ENCODE data around the gene LRRC42.
"Not testable (repeated sequence)": the region's sequence is repeated elsewhere in the genome, so short reads cannot be mapped to it uniquely, and the experiment has no call there.

LRRC42 gene

GRCh38 chr1:53967409-53968124 is 21.4 kb downstream of the LRRC42 start:
- DNase-seq (ENCODE audit: low spot score): no peak

- DNase-seq (ENCODE audit: low spot score): no peak
These were observed 22.0 kb downstream of the LRRC42 start for GRCh38 chr1:53968125-53968513.

- DNase-seq (ENCODE audit: low spot score): not testable (repeated sequence)
These were observed 23.2 kb downstream of the LRRC42 start for GRCh38 chr1:53969323-53969722.

- no peak for DNase-seq (ENCODE audit: low spot score)
These were observed 25.6 kb downstream of the LRRC42 start for GRCh38 chr1:53971718-53972117.

- no peak for DNase-seq (ENCODE audit: low spot score)
These were observed 29.7 kb downstream of the LRRC42 start for GRCh38 chr1:53975861-53976260.

GRCh38 chr1:53979712-53980450 is 33.7 kb downstream of the LRRC42 start:
- DNase-seq (ENCODE audit: low spot score): no peak

- no peak for DNase-seq (ENCODE audit: low spot score)
These were observed 35.1 kb downstream of the LRRC42 start for GRCh38 chr1:53981220-53981619.

- peak; percentile 7 for DNase-seq (ENCODE audit: low spot score)
These were observed 36.0 kb downstream of the LRRC42 start for GRCh38 chr1:53982034-53982762.

- no peak for DNase-seq (ENCODE audit: low spot score)
These were observed 36.6 kb downstream of the LRRC42 start for GRCh38 chr1:53982763-53983104.

GRCh38 chr1:53984726-53985125 is 38.6 kb downstream of the LRRC42 start:
- no peak for DNase-seq (ENCODE audit: low spot score)

- DNase-seq (ENCODE audit: low spot score): no peak
These were observed 40.3 kb downstream of the LRRC42 start for GRCh38 chr1:53986458-53986857.

GRCh38 chr1:53987880-53988279 is 41.7 kb downstream of the LRRC42 start:
- no peak for DNase-seq (ENCODE audit: low spot score)

GRCh38 chr1:53992085-53992874 is 46.1 kb downstream of the LRRC42 start:
- no peak for DNase-seq (ENCODE audit: low spot score)

GRCh38 chr1:53994516-53994915 is 48.4 kb downstream of the LRRC42 start:
- not testable (repeated sequence) for DNase-seq (ENCODE audit: low spot score)

- DNase-seq (ENCODE audit: low spot score): no peak
These were observed 49.5 kb downstream of the LRRC42 start for GRCh38 chr1:53995683-53996082.

- no peak for DNase-seq (ENCODE audit: low spot score)
These were observed 52.1 kb downstream of the LRRC42 start for GRCh38 chr1:53998223-53998622.

GRCh38 chr1:53999920-54000319 is 53.8 kb downstream of the LRRC42 start:
- no peak for DNase-seq (ENCODE audit: low spot score)

GRCh38 chr1:54001591-54001990 is 55.4 kb downstream of the LRRC42 start:
- DNase-seq (ENCODE audit: low spot score): no peak

- no peak for DNase-seq (ENCODE audit: low spot score)
These were observed 56.5 kb downstream of the LRRC42 start for GRCh38 chr1:54002544-54003248.

GRCh38 chr1:54003249-54003646 is 57.1 kb downstream of the LRRC42 start:
- no peak for DNase-seq (ENCODE audit: low spot score)

- DNase-seq (ENCODE audit: low spot score): not testable (repeated sequence)
These were observed 57.8 kb downstream of the LRRC42 start for GRCh38 chr1:54003750-54004480.

Data from kidney capillary endothelial cell (primary cell).